Measurements from ENCODE around the gene BEST3.
"Not testable (repeated sequence)": the region's sequence is repeated elsewhere in the genome, so short reads cannot be mapped to it uniquely, and the experiment has no call there.

Gene BEST3

GRCh38 chr12:69616025-69616424, 83.1 kb downstream of the BEST3 start:
- H3K4me3 Mint-ChIP-seq, result peak overlapping the region; percentile 45
- H3K9me3 Mint-ChIP-seq, result peaks cover 7% of the 10 kb centered on the region
- no peaks in the 10 kb centered on the region for H3K36me3 Mint-ChIP-seq (ENCODE audit: low read depth)
- intact Hi-C loops (cut with micrococcal nuclease), result no loop called here
- peaks cover 2% of the 10 kb centered on the region for H3K27me3 Mint-ChIP-seq
- H3K27ac Mint-ChIP-seq, result peak overlapping the region; percentile 73
- H3K4me1 Mint-ChIP-seq (ENCODE audit: low read depth), result peaks cover 15% of the 10 kb centered on the region

DNA sequence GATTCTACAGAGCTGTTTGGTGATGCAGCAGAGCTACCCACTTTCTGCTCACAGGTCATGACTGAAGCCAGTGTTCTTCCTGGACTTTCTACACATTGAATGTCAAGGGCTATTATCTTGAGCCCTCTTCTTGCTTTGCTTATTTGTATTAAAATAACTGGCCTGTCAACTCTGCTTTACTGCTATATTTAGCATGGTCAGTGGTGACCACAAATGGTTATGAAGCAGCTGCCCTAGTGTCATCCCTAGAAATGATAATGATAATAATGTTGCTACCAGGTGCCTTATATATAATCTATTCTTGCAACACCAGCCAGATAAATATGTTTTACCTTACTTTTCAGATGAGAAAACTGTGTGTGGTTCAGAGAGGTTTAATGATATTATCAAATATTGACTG, 85.8 kb downstream of the BEST3 start:
- Mint-ChIP-seq H3K9me3 (peaks cover 7% of the 10 kb centered on the region), H3K4me3 (no peak overlapping the region), H3K36me3 (ENCODE audit: low read depth) (no peaks in the 10 kb centered on the region), H3K4me1 (ENCODE audit: low read depth) (peaks cover 15% of the 10 kb centered on the region), H3K27ac (no peak overlapping the region), H3K27me3 (peaks cover 2% of the 10 kb centered on the region)
- intact Hi-C loops (cut with micrococcal nuclease), result no loop called here

- intact Hi-C loops (cut with micrococcal nuclease), result no loop called here
- no peak within 1 kb of the TSS for H3K27ac Mint-ChIP-seq
- H3K36me3 Mint-ChIP-seq (ENCODE audit: low read depth), result no peaks in the 10 kb centered on the region
- peaks cover 7% of the 10 kb centered on the region for H3K9me3 Mint-ChIP-seq
- no peak within 1 kb of the TSS for H3K4me3 Mint-ChIP-seq
- no peaks in the 10 kb centered on the region for H3K27me3 Mint-ChIP-seq
- H3K4me1 Mint-ChIP-seq (ENCODE audit: low read depth), result peaks cover 7% of the 10 kb centered on the region
These were observed 88.4 kb downstream of the BEST3 start, which contains the start of gene LRRC10 for GRCh38 chr12:69610729-69611128. Gene LRRC10 (minus strand): TSS chr12:69610907. CDS start chr12:69610838, 69 bp downstream.

GRCh38 chr12:69610126-69610525, 89.0 kb downstream of the BEST3 start:
- H3K36me3 Mint-ChIP-seq (ENCODE audit: low read depth), result no peaks in the 10 kb centered on the region
- H3K4me3 Mint-ChIP-seq, result no peak overlapping the region
- peaks cover 1% of the 10 kb centered on the region for H3K4me1 Mint-ChIP-seq (ENCODE audit: low read depth)
- H3K9me3 Mint-ChIP-seq, result peaks cover 1% of the 10 kb centered on the region
- H3K27ac Mint-ChIP-seq, result no peak overlapping the region
- H3K27me3 Mint-ChIP-seq, result no peaks in the 10 kb centered on the region
- intact Hi-C loops (cut with micrococcal nuclease), result no loop called here

- intact Hi-C loops (cut with micrococcal nuclease), result no loop called here
- no peaks in the 10 kb centered on the region for H3K4me1 Mint-ChIP-seq (ENCODE audit: low read depth)
- H3K9me3 Mint-ChIP-seq, result no peaks in the 10 kb centered on the region
- H3K27me3 Mint-ChIP-seq, result no peaks in the 10 kb centered on the region
- H3K4me3 Mint-ChIP-seq, result no peak overlapping the region
- no peak overlapping the region for H3K27ac Mint-ChIP-seq
- H3K36me3 Mint-ChIP-seq (ENCODE audit: low read depth), result peaks cover 6% of the 10 kb centered on the region
These were observed 91.0 kb downstream of the BEST3 start for GRCh38 chr12:69608114-69608513.

DNA sequence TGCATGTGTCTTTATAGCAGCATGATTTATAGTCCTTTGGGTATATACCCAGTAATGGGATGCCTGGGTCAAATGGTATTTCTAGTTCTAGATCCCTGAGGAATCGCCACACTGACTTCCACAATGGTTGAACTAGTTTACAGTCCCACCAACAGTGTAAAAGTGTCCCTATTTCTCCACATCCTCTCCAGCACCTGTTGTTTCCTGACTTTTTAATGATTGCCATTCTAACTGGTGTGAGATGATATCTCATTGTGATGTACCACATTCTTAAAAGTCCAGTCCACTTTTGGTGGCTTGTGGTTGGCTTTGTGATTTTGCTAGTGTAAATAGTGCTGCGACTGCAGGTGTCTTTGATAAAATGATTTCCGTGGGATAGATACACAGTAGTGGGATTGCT, 94.8 kb downstream of the BEST3 start:
- H3K9me3 Mint-ChIP-seq; H3K4me1 Mint-ChIP-seq (ENCODE audit: low read depth); H3K27ac Mint-ChIP-seq; H3K27me3 Mint-ChIP-seq; intact Hi-C loops (cut with micrococcal nuclease); H3K4me3 Mint-ChIP-seq: not testable (repeated sequence)
- H3K36me3 Mint-ChIP-seq (ENCODE audit: low read depth), result peaks cover 40% of the 10 kb centered on the region
